ENCODE data around the gene ARF6. TPM values are rescaled to one million over a fixed set of nuclear protein-coding genes. Genes with fewer than 3 reads are reported as not detected.
"Not testable (repeated sequence)": the region's sequence is repeated elsewhere in the genome, so short reads cannot be mapped to it uniquely, and the experiment has no call there.

Gene ARF6
- total RNA-seq, 3 donors from 2014 or later = 84.3 to 125 (median 123) TPM

- intact Hi-C loops (cut with DNase I, micrococcal nuclease) = loop anchor here in 1 of 2 donors (10.0 kb wide), 1 partner anchor 71 kb away; no protein-coding TSS in a partner anchor
- H3K4me3 ChIP-seq = peak overlapping the region; percentile 99
- DNase-seq (peak; percentile 74 to 87 (median 85)), ATAC-seq (peak; percentile 72)
- H3K4me1 ChIP-seq (ENCODE audit: low read depth) = peaks cover 34% of the 10 kb centered on the region
- no peaks in the 10 kb centered on the region for H3K9me3 ChIP-seq
- TF ChIP-seq, protein P1, sequence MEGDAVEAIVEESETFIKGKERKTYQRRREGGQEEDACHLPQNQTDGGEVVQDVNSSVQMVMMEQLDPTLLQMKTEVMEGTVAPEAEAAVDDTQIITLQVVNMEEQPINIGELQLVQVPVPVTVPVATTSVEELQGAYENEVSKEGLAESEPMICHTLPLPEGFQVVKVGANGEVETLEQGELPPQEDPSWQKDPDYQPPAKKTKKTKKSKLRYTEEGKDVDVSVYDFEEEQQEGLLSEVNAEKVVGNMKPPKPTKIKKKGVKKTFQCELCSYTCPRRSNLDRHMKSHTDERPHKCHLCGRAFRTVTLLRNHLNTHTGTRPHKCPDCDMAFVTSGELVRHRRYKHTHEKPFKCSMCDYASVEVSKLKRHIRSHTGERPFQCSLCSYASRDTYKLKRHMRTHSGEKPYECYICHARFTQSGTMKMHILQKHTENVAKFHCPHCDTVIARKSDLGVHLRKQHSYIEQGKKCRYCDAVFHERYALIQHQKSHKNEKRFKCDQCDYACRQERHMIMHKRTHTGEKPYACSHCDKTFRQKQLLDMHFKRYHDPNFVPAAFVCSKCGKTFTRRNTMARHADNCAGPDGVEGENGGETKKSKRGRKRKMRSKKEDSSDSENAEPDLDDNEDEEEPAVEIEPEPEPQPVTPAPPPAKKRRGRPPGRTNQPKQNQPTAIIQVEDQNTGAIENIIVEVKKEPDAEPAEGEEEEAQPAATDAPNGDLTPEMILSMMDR (IDR thresholded peaks at IDR 0.05) = no peak
- no peaks in the 10 kb centered on the region for H3K36me3 ChIP-seq (ENCODE audit: low read depth)
These were observed 679 bp downstream of the ARF6 start for GRCh38 chr14:49893309-49894213.

GRCh38 chr14:49894214-49895107 lies 1.6 kb downstream of the ARF6 start:
- H3K36me3 ChIP-seq (ENCODE audit: low read depth); ATAC-seq; DNase-seq; H3K9me3 ChIP-seq: not testable (repeated sequence)
- Histone ChIP-seq H3K4me3 (peak overlapping the region; percentile 99), H3K4me1 (ENCODE audit: low read depth) (peaks cover 41% of the 10 kb centered on the region)
- intact Hi-C loops (cut with DNase I, micrococcal nuclease) = loop anchor here in 1 of 2 donors (10.0 kb wide), 1 partner anchor 70 kb away; no protein-coding TSS in a partner anchor

GRCh38 chr14:49895480-49895879 lies 2.6 kb downstream of the ARF6 start:
- no peaks in the 10 kb centered on the region for H3K9me3 ChIP-seq
- intact Hi-C loops (cut with DNase I, micrococcal nuclease) = loop anchor here in 1 of 2 donors (10.0 kb wide), 1 partner anchor 69 kb away; no protein-coding TSS in a partner anchor
- no peak for ATAC-seq
- TF ChIP-seq, protein P1 (IDR thresholded peaks at IDR 0.05) = no peak
- peak overlapping the region; percentile 1 for H3K4me3 ChIP-seq
- H3K4me1 ChIP-seq (ENCODE audit: low read depth) = peaks cover 43% of the 10 kb centered on the region
- no peaks in the 10 kb centered on the region for H3K36me3 ChIP-seq (ENCODE audit: low read depth)
- no peak for DNase-seq

- H3K4me1 ChIP-seq (ENCODE audit: low read depth) = peaks cover 43% of the 10 kb centered on the region
- not testable (repeated sequence) for DNase-seq; H3K36me3 ChIP-seq (ENCODE audit: low read depth); H3K9me3 ChIP-seq; H3K4me3 ChIP-seq; ATAC-seq
- intact Hi-C loops (cut with DNase I, micrococcal nuclease) = loop anchor here in 1 of 2 donors (10.0 kb wide), 1 partner anchor 69 kb away; no protein-coding TSS in a partner anchor
These were observed 3.4 kb downstream of the ARF6 start for GRCh38 chr14:49896272-49896671.

DNA sequence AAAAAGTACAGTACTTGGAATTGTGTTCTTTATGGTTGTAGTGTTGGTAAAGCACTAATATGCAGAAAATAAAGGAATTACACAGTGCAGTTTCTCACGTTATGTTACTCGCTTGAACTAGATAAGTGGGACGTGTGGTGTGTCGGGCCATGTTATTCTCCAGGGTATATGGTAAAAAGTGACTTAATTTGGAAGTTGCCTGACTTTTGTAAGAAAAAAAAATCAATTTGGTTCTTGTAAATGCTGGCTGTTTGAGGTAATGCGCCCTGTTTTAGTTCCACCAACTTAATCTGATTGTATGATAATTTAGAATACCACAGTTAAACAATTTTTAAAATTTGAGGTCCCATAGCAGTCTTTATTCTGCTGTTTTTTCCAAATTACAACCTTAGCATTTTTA lies 4.1 kb downstream of the ARF6 start:
- Histone ChIP-seq H3K36me3 (ENCODE audit: low read depth) (no peaks in the 10 kb centered on the region), H3K4me3 (no peak overlapping the region), H3K4me1 (ENCODE audit: low read depth) (peaks cover 37% of the 10 kb centered on the region), H3K9me3 (no peaks in the 10 kb centered on the region)
- TF ChIP-seq, protein P1 (IDR thresholded peaks at IDR 0.05) = no peak
- intact Hi-C loops (cut with DNase I, micrococcal nuclease) = loop anchor here in 1 of 2 donors (10.0 kb wide), 1 partner anchor 68 kb away; no protein-coding TSS in a partner anchor
- no peak for ATAC-seq
- no peak for DNase-seq

GRCh38 chr14:49897414-49897813 lies 4.5 kb downstream of the ARF6 start:
- no peaks in the 10 kb centered on the region for H3K36me3 ChIP-seq (ENCODE audit: low read depth)
- no peak overlapping the region for H3K4me3 ChIP-seq
- TF ChIP-seq, protein P1 (IDR thresholded peaks at IDR 0.05) = no peak
- ATAC-seq (no peak), DNase-seq (no peak)
- peaks cover 38% of the 10 kb centered on the region for H3K4me1 ChIP-seq (ENCODE audit: low read depth)
- no peaks in the 10 kb centered on the region for H3K9me3 ChIP-seq
- intact Hi-C loops (cut with DNase I, micrococcal nuclease) = loop anchor here in 1 of 2 donors (10.0 kb wide), 1 partner anchor 67 kb away; no protein-coding TSS in a partner anchor
